NCI-H748 treated with DMSO at 0.1 percent for 48 hours (cell line): Measurements from ENCODE around the gene ALDH1A3.
A peak's percentile ranks its signal among the peaks of the same experiment; 100 is the strongest.

Experiments used
- DNase-seq: peaks from one replicate; lab custom pipeline; 2025; lab: John Stamatoyannopoulos, UW

ALDH1A3 gene

GRCh38 chr15:100901702-100902435 is 22.2 kb downstream of the ALDH1A3 start:
- no peak for DNase-seq

- DNase-seq = no peak
Measured at GRCh38 chr15:100902436-100903167, 23.0 kb downstream of the ALDH1A3 start.

- DNase-seq = no peak
Measured at GRCh38 chr15:100903168-100903554, 23.5 kb downstream of the ALDH1A3 start.

- DNase-seq = no peak
Measured at GRCh38 chr15:100905850-100906249, 26.2 kb downstream of the ALDH1A3 start.

GRCh38 chr15:100908466-100908865 is 28.8 kb downstream of the ALDH1A3 start:
- DNase-seq = no peak

GRCh38 chr15:100909565-100909964 is 29.9 kb downstream of the ALDH1A3 start:
- DNase-seq = no peak

- DNase-seq = no peak
Measured at GRCh38 chr15:100909989-100910955, 30.6 kb downstream of the ALDH1A3 start.

GRCh38 chr15:100911086-100911485 is 31.5 kb downstream of the ALDH1A3 start:
- DNase-seq = no peak

- DNase-seq = no peak
Measured at GRCh38 chr15:100913961-100914360, 34.3 kb downstream of the ALDH1A3 start.

- DNase-seq = no peak
Measured at GRCh38 chr15:100914876-100915275, 35.2 kb downstream of the ALDH1A3 start.

GRCh38 chr15:100918034-100918689 is 38.5 kb downstream of the ALDH1A3 start:
- peak; percentile 8 for DNase-seq

- DNase-seq = no peak
Measured at GRCh38 chr15:100918690-100919480, 39.3 kb downstream of the ALDH1A3 start, which contains the start of gene LRRK1. LRRK1 (plus strand) TSS chr15:100919357; CDS start chr15:100924633, 5,276 bp downstream.

GRCh38 chr15:100919481-100920405 is 40.1 kb downstream of the ALDH1A3 start:
- no peak for DNase-seq

- DNase-seq = no peak
Measured at GRCh38 chr15:100920516-100921135, 41.0 kb downstream of the ALDH1A3 start.

GRCh38 chr15:100922192-100923040 is 42.8 kb downstream of the ALDH1A3 start:
- DNase-seq = no peak

GRCh38 chr15:100923076-100923475 is 43.4 kb downstream of the ALDH1A3 start:
- no peak for DNase-seq

- no peak for DNase-seq
Measured at GRCh38 chr15:100923902-100924301, 44.3 kb downstream of the ALDH1A3 start.

GRCh38 chr15:100924436-100924835 is 44.8 kb downstream of the ALDH1A3 start:
- DNase-seq = no peak
